Fibroblast of lung (primary cell): ENCODE measurements around the gene NTN3. TPM values are rescaled to one million over a fixed set of nuclear protein-coding genes. Genes with fewer than 3 reads are reported as not detected.

Experiments
- DNase-seq, 2 donors: peaks; one replicate each; pipeline versions ENCODE4 v3.0.0 to v3.0.0-alpha.2; 2010; ENCODE audit warnings: low read depth in 2 of 2
- H2AFZ ChIP-seq: 2 replicates; pipeline ENCODE4 v1.5.1; 2012; ENCODE audit warnings: low read length, control low read depth, inconsistent platforms
- H3K27ac ChIP-seq: 2 replicates; pipeline ENCODE4 v1.5.1; 2011; ENCODE audit warnings: low read length, control low read depth; ENCODE audit not compliant: insufficient read depth
- H3K27me3 ChIP-seq: 2 replicates; pipeline ENCODE4 v1.5.1; 2011; ENCODE audit warnings: mild to moderate bottlenecking, low read length; ENCODE audit not compliant: control insufficient read depth, insufficient read depth
- H3K36me3 ChIP-seq: 2 replicates; pipeline ENCODE4 v1.5.1; 2011; ENCODE audit warnings: low read length; ENCODE audit not compliant: control insufficient read depth, insufficient read depth
- H3K4me1 ChIP-seq: 2 replicates; pipeline ENCODE4 v1.5.1; 2011; ENCODE audit warnings: low read length; ENCODE audit not compliant: control insufficient read depth, insufficient read depth; ENCODE audit errors: extremely low read depth
- H3K4me2 ChIP-seq: 2 replicates; pipeline ENCODE4 v1.5.1; 2011; ENCODE audit warnings: low read length, control low read depth; ENCODE audit not compliant: insufficient read depth; ENCODE audit errors: extremely low read depth
- H3K4me3 ChIP-seq, 4 experiments: fragments of 200-600 bp in 1 of 4; sonication (generic) in 1 of 4; replicated peaks in 1 of 4; 2 replicates each; pipeline ENCODE4 v1.5.1; 2011 to 2016; ENCODE audit warnings: low read length in 4 of 4, low read depth in 3 of 4, mild to moderate bottlenecking in 3 of 4, control low read depth in 2 of 4, inconsistent platforms in 1 of 4, mixed read lengths in 1 of 4; ENCODE audit not compliant: insufficient read depth in 1 of 4; ENCODE audit errors: control extremely low read depth in 1 of 4
- H3K79me2 ChIP-seq: 2 replicates; pipeline ENCODE4 v1.5.1; 2012; ENCODE audit warnings: mild to moderate bottlenecking, low read length, inconsistent platforms; ENCODE audit not compliant: control insufficient read depth, insufficient read depth
- H3K9ac ChIP-seq: 2 replicates; pipeline ENCODE4 v1.5.1; 2011; ENCODE audit warnings: mild to moderate bottlenecking, low read length, control low read depth; ENCODE audit not compliant: insufficient read depth
- H3K9me3 ChIP-seq: 2 replicates; pipeline ENCODE4 v1.5.1; 2012; ENCODE audit warnings: low read depth, low read length; ENCODE audit not compliant: control insufficient read depth, insufficient read depth
- H4K20me1 ChIP-seq: 2 replicates; pipeline ENCODE4 v1.5.1; 2011; ENCODE audit warnings: low read length; ENCODE audit not compliant: control insufficient read depth, insufficient read depth; ENCODE audit errors: extremely low read depth
- CTCF ChIP-seq, 2 donors: IDR thresholded peaks in 1 of 2; conservative IDR thresholded peaks in 1 of 2; 1 replicate in 1 of 2; 2 replicates in 1 of 2; pipeline ENCODE4 v1.5.1; 2011 to 2012; ENCODE audit warnings: low read length in 2 of 2, control low read depth in 1 of 2, inconsistent platforms in 1 of 2, low read depth in 1 of 2, mild to moderate bottlenecking in 1 of 2
- EZH2 ChIP-seq: IDR thresholded peaks from 2 replicates; pipeline ENCODE4 v1.5.1; 2012; ENCODE audit warnings: low read length, control low read depth, mild to moderate bottlenecking; ENCODE audit errors: missing control alignments
- polyA plus RNA-seq, 2 donors: library from polyadenylated mRNA; depleted of rRNA in 1 of 2; stranded (reverse) in 1 of 2; unstranded in 1 of 2; fragments of >200 nt; gene quantifications; 2 replicates each; pipeline ENCODE4 v1.2.1, GENCODE V29; 2011 to 2012; ENCODE audit warnings: missing spikeins in 1 of 2
- total RNA-seq: library from RNA; depleted of rRNA; stranded (reverse); fragments of >200 nt; gene quantifications from 2 replicates; pipeline ENCODE4 v1.2.1, GENCODE V29; 2014

Gene NTN3
- total and polyA plus RNA-seq, 2 donors (not counting 1 experiment from before 2014, with no cell fraction given) = 0.08 to 2.1 TPM

- Histone ChIP-seq H3K4me3 (peak overlapping the region in 3 of 4 experiments; percentile 28 to 55 (median 37)), H3K79me2 (no peaks in the 10 kb centered on the region), H2AFZ (peak overlapping the region; percentile 13), H3K9ac (peak overlapping the region; percentile 73), H3K9me3 (no peaks in the 10 kb centered on the region), H3K36me3 (no peaks in the 10 kb centered on the region), H3K27me3 (no peaks in the 10 kb centered on the region), H3K4me1 (peaks cover 13% of the 10 kb centered on the region), H3K27ac (peak overlapping the region; percentile 29), H3K4me2 (peak overlapping the region; percentile 94), H4K20me1 (no peaks in the 10 kb centered on the region)
- peak; percentile 64 to 72 for DNase-seq
- TF ChIP-seq CTCF (conservative IDR thresholded peaks at IDR 0.05 in 1 of 2, IDR thresholded peaks at IDR 0.05 in 1 of 2; ENCODE audit: low read depth in 1 of 2, low read length in 2 of 2) (no peak), EZH2 (no peak)
These were observed 3.4 kb upstream of the NTN3 start for GRCh38 chr16:2467528-2468232.

GRCh38 chr16:2468233-2468724 lies 2.8 kb upstream of the NTN3 start:
- H2AFZ ChIP-seq = no peak overlapping the region
- H3K4me1 ChIP-seq = peaks cover 13% of the 10 kb centered on the region
- H3K9ac ChIP-seq = peak overlapping the region; percentile 73
- TF ChIP-seq CTCF (conservative IDR thresholded peaks at IDR 0.05 in 1 of 2, IDR thresholded peaks at IDR 0.05 in 1 of 2; ENCODE audit: low read depth in 1 of 2, low read length in 2 of 2) (no peak), EZH2 (no peak)
- no peaks in the 10 kb centered on the region for H4K20me1 ChIP-seq
- DNase-seq = no peak
- peak overlapping the region; percentile 10 to 55 (median 32) for H3K4me3 ChIP-seq
- H3K27ac ChIP-seq = peak overlapping the region; percentile 23
- no peaks in the 10 kb centered on the region for H3K79me2 ChIP-seq
- no peaks in the 10 kb centered on the region for H3K36me3 ChIP-seq
- H3K4me2 ChIP-seq = peak overlapping the region; percentile 94
- no peaks in the 10 kb centered on the region for H3K27me3 ChIP-seq
- H3K9me3 ChIP-seq = no peaks in the 10 kb centered on the region

- DNase-seq = no peak
- Histone ChIP-seq H3K4me1 (peaks cover 13% of the 10 kb centered on the region), H4K20me1 (no peaks in the 10 kb centered on the region), H3K27ac (no peak overlapping the region), H3K27me3 (no peaks in the 10 kb centered on the region), H3K79me2 (no peaks in the 10 kb centered on the region), H2AFZ (no peak overlapping the region), H3K4me3 (peak overlapping the region in 2 of 4 experiments; percentile 10 to 55), H3K4me2 (peak overlapping the region; percentile 94), H3K9ac (no peak overlapping the region), H3K36me3 (no peaks in the 10 kb centered on the region), H3K9me3 (no peaks in the 10 kb centered on the region)
- TF ChIP-seq EZH2 (no peak), CTCF (conservative IDR thresholded peaks at IDR 0.05 in 1 of 2, IDR thresholded peaks at IDR 0.05 in 1 of 2; ENCODE audit: low read depth in 1 of 2, low read length in 2 of 2) (no peak)
These were observed 2.2 kb upstream of the NTN3 start for GRCh38 chr16:2468725-2469398.
